Measurements from ENCODE around the gene PALLD.

The PALLD gene

DNA sequence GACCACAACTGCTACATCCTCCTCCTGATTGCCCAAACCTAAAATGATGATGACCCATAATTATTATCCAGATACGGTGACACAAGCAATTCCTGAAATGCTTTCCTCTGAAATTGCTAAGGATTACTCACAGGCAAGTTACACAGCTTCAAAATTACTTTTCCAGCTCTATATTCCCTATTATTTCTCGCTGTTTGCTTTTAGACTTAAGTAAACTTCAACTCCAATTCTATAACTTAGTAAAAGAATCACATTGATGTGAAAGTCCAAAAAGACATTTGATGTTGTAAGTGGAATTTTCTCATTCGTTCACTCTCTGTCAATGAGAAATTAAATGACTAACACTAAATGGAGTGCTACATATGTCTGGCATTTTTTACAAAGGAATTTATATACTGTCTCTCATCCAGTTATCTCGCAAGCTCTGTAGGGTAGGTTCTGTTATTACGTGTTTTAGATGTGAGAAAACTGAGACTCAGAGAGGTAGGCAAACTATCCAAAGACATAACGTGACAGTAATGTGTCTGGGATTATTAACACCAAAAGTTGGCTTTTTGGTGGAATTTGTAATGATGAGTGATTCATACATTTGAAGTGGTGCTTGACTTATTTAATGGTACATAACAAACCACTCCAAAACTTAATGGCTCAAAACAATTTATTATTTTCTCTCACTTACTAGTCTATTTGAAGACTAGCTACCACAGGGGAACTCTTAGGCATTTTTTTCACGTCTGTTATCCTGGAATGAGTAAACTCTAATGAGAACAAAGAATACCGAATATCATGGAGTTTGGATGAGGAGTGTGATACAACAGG is 31.5 kb downstream of the PALLD start:
- no peak for DNase-seq

DNA sequence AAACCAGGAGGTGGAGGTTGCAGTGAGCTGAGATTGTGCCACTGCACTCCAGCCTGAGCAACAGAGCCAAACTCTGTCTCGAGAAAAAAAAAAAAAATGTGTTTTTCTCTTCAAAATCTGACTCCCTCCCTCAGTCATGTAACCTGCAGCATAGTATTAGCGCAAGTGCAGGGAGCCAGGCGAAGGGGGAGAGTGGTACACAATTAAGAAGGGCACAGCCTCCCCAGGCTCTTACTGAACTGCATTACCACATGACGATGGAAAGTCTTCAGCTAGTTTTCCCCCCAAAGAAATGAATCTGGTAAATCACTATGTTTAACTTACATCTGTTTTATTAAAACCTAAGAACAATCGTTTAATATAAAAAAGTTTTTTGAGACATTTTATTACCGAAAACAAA is 32.4 kb downstream of the PALLD start:
- DNase-seq: no peak

DNA sequence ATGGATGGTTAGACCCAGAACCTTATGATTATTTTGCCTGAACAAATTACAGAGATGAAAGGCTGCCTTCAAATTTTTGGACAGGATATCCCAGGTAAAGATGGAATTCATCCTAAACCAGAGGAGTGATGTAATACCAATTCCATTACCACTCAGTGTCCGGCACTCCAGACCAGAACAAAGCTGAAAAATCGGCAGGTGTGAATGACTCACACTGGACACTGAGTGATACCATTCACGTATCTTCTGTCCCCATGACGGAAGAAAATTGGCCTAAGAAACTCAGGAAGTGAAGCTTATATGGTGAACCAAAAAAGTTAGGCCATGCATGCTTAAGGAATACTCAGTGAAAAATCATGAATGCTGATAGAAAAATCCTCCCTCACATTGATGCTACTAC is 34.5 kb downstream of the PALLD start:
- no peak for DNase-seq

DNA sequence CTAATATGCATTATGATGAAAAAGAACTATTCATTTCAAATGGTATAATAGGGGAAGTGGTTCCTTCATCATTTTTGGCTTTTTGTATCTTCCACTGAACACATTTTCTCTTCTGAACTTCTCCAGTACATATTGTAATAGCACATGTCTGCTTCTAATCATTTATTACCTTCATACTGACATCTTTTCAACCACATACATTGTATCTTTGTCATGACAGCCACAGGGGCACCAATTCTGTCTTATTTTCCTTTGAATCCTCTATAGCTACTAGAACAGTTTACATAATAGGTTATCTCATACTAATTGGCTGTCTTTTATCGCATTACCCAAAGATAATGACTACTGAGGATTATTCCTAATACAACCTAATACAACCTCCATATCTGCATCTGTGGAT is 37.7 kb downstream of the PALLD start:
- no peak for DNase-seq

DNA sequence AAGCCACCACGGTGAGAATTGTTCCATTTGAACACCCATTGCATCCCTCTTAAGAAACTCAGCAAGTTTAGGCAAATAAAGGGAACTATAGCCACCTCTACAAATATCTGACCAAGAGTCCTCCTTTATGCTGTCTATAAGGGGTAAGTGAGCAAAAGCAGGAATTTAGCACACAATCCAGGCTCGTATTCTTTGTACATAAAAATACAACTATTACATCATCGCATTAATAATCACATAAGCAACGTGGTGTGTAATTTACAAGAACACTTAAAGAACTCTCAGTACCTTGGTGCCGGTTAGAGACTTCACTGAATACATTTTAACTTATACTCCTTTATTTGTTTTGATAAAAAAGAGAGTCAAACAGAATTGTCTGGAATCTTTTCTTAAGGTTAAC is 38.8 kb downstream of the PALLD start:
- DNase-seq: no peak

DNA sequence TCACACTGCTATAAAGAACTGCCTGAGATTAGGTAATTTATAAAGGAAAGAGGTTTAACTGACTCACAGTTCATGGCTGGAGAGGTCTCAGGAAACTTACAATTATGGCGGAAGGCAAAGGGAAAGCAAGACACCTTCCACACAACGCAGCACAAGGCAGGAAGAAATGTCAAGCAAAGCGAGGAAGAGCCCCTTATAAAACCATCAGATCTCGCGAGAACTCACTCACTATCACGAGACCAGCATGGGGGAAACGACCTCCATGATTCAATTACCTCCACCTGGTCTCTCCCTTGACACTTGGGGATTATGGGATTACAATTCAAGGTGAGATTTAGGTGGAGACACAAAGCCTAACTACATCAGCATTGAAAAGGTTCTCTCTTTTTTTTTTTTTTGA is 39.6 kb downstream of the PALLD start:
- DNase-seq: no peak

DNA sequence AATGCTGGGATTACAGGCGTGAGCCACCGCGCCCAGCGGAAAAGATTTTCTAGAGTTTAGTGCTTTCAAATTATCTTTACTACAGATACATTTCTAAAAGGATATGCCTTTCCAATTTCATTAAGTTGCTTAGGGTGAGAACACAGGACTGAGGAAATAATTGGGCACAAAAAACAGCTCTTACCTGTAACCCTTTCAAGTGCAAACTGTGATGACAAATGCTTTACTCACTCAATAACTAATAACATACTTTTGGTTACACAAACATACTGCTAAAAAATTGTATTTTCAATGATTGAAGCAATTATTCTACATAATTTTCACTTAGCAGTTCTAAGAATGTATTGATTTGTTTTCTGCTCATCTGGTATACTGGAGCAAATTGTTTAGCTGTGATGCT is 40.2 kb downstream of the PALLD start:
- DNase-seq: no peak

DNA sequence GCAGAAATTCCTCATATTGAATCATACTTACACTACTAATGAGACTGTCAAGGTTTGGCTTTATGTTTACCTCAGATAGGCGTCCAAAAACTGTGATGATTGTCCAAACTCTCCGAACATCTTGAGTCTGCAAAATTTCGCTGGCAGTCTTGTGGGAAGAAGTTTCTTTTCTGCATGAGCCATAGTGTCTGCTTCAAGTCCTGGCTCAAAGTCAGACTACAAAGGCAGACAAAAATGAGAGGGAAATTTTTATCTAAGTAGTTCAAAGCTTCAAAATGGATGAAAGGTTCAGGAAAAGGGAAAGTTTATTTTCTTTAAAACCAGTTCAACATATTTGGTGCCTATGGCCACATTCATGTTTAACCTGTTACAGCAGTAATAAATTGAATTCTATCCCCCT is 40.7 kb downstream of the PALLD start:
- DNase-seq: no peak

DNA sequence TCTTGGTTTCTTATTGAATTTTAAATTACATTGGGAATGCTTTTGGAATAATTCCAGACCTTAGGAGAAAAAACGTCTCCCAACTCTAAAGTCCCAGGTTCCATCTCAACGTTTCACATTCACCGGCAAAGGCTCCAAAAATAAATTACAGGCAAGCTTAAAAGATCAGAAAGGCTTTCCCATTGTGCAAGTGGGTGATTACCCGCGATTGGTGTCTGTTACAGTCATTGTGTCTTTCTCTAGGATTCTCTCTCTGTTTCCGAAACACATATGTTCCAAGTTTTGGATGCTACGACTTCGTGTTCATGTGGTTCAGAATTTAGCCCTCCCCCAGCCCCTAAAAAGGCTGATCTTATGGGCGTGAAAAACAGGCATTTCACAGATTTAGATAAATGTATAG is 41.8 kb downstream of the PALLD start:
- DNase-seq: no peak

DNA sequence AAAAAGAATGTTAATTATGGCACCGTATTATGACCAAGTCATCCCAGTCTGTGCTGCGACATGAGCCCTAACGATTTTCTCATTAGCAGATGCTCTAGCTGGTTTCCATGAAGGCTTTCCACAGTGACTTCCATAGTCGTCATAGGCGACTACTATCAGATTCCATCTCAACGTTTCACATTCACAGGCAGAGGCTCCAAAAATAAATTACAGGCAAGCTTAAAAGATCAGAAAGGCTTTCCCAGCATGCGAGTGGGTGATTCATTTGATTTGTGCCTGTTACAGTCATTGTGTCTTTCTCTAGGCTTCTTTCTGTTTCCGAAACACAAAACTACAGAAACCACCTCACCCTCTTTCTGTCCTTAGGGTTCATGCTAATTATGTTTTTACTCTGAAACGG is 43.2 kb downstream of the PALLD start:
- DNase-seq: no peak

DNA sequence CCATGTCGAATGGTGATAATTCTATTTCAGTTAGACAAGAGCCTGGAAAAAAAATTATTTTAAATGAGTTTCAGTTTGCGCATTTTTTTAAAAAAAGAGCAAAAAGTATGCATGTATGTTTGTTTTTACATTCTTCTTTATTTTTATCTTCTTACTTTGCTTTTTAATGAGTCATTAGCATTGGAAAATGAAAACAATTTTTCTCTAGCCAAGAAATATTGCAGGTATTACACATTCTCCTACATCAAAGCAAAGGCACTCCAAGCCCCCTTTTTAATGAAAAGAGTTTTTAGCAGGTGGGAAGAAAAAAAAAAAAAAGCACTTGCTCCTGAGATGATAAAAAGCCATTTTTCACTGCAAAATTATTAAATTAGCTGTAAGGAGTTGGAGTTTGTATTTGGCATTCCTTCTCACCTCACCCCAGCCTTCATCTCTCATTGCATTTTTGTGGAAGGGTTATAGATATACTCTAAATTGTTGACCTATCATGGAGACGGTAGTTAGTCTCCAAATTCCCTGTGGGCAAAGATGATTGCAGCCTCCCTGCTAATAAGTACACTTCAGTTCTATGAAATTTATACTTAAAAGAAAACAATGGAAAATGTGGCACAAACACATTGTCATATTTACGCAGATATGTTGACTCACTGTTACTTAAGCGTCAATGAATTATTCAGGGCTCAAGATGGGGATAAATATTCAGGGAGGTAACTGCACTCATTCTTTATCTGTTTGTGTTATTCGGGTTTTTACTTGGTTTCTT is 43.8 kb downstream of the PALLD start:
- no peak for DNase-seq

DNA sequence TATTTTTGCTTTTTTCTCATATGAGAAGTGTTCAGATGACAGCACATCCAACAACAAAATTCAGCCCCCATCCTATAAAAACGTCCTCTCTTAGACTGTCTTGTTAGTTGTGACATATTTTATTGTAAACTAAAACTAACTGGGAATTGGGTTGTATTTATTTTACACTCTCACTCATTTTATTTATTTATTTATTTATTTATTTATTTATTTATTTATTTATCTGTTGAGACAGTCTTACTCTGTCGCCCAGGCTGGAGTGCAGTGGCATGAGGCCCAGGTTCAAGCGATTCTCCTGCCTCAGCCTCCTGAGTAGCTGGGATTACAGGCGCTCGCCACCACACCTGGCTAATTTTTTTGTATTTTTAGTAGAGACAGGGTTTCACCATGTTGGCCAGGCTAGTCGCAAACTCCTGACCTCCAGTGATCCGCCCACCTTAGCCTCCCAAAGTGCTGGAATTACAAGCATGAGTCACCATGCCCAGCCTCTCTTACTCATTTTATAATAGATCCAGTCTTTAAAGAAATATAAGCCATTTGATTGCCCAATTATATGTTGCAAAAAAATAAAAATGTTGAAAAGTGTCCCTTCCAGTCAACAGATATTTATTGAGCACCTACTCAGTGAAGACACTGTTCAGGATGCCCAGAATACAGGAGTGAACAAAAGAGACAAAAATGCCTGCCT is 44.6 kb downstream of the PALLD start:
- no peak for DNase-seq

DNA sequence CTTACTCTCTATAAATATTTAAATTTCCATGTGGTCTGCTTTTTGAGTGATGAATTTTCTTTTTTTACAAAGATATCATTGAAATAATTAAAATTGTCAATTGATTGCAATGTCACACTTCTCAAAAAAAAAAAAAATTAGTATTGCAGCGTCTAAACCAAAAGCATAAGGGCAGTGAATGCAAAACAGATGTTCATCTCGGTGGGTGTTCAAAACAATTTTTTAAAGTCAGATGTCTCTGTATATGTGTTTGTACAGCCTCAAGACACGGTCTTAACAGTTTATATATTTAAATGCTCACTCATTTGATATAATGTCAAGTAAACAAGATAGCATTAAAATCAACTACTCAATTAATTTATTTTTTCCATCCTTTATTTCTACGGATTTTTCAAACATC is 52.3 kb downstream of the PALLD start:
- DNase-seq: no peak

DNA sequence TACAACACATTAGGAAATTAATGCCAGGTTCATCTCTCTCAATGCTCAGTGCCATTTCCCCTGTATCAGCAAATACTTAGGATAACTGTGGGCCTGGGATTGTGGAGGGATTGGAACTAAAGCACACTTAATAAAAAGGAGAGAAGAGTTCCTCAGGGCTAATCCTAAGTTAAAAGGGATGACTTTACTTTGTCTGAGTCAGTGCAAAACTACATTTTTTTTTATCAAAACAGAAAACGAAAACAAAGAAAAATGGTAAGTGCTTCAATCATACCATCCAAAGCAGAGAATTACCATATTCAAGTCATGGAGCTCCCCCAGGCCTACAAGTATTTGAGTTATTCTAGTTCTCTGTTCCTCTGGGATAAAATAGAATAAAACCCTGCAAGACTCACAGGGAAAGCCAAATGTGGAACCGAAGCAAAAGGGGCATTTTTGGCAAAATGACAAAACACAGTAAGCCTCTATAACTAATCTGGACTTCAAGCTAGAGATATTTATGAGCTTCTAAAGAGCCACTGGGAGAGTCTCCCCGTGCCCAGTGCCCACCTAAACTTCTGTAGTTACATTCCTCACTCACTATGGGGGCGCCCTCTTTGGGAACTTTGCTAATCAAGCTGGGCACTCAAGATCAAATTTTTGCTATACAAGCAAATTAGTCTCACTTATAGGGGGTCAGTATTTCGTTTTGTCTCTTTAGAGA is 53.4 kb downstream of the PALLD start:
- DNase-seq: no peak

DNA sequence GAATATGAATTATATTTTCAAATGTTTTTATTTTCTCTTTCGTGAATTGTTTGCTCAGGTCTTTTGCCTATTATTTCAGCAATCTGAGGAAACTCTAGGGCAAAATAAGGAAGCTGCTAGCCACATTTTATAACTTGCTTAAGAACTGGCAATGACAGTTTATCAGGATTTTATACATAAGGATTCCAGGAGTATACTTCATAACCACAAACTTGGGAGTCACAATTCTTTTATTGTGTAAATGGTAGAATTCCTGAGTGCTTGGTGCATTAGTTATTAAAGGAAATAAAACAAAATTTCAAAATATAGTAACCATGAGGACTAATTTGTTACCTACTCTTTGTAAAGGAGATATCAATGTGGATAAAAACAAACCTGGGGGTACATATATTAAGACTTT is 54.4 kb downstream of the PALLD start:
- DNase-seq: no peak

DNA sequence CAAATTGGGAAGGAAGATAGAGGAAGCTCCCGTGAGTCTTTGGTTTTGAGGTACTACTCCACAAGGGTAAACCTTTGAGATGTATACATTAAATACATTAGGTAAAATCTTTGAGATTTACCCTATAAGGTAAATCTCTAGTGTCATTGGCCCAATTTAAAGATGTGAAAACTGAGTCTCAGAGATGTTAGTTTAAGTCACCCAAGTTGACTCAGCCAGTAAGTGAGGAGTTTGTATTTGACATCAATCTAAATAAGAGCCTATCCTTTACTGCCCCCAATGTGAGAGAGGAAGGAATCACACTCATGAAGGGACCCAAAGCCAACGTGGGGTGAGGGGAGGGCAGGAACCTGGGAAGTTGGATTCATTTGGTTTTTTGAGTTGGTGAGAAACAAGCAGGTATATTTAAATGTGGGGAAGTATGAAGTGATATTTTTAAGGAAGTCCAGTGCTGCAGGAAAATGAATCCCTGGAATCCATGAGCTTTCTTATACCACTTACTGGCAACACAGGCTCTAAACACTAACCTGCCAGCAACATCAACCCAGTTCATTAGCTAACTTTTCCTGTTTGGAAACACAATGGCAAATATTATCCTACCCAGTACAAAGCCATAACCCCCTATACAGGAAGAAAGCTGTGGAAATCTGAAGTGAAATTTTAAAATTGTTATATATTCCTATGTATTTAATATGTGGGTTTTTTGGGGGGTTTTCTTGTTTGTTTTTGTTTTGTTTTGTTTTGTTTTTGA is 55.3 kb downstream of the PALLD start:
- no peak for DNase-seq

DNA sequence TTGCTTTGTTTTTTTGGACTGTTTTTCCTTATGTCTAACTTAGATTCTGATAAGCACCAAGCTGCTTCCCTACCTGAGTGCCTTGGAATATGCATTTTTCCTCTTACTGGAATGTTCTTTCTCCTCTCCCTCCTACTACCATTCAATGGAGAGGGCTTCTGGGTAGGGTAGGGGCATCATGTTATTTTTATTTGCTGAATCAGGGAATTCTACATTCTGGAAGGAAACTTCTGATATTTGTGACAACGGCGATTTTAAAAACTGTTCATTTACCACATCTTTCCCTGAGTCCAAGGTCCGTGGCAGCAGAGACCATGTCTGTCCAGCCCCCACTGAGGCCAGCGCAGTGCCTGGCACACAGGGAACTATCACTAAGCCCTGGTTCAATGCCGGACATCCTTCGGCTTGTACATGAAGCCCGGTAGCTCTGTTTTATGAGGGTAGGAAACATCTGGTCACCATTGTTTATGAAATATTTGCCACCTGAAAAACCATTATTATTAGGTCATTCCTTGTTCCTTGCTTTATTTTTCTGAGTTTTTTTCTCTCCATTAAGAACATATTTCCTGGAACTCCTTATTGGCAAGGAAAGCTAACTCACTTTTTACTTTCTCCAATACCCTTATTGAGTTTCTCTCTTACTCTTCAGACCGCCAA is 57.0 kb downstream of the PALLD start:
- DNase-seq: no peak

DNA sequence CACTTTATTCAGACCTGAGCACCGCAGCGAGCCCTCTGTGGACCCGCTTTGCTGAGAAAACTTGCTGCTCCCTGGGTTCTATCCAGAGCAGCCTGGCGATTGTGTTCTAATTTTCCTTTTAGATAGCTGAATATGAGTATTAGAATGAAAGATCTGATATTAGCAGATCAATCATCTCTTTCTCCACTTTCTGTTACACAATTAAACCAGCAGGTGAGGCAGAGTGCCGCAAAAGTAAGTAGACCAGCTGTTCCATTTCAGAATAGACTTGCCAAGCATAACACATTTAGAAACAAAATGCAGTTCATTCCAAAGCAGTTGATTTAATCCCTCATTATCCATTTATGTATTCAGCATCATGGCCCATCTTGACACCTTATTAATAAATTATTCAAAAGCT is 58.6 kb downstream of the PALLD start:
- DNase-seq: no peak

DNA sequence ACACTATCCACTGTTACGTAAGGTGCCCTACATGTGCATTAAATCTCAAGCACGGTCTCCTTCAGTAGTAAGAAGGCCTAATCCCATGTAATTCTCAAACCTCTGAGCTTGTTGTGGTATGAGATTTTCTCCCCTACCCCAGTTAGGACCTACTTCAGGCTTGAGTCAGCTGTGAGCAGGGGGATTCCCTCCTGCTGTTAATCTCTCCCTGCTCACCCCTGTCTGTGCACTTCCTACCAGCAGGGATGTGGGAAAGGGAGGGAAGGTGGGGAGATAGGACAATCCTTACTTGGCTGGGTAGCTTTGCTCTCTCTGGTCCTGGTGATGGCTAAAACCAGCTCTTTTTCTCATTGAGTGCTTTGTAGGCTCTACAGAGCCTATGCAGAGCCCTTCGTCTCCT is 60.8 kb downstream of the PALLD start:
- no peak for DNase-seq

DNA sequence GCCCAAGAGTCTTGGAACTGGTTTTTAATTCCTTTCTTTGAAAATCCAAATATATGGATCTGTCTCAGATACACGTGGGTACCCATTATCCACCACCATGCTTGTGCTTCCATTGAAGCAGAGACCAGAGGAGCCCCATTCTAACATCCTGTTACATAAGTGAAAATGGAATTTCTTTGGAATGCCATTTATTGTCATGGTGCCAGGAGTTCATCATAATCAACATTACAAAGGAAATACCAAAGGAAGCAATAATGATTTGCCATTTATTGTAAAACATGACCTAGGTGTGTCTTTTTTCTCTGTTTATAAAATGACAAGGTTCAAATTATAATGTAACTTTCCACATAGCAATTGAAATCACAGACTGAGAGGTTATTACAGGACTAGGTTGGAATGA is 61.7 kb downstream of the PALLD start:
- no peak for DNase-seq

DNA sequence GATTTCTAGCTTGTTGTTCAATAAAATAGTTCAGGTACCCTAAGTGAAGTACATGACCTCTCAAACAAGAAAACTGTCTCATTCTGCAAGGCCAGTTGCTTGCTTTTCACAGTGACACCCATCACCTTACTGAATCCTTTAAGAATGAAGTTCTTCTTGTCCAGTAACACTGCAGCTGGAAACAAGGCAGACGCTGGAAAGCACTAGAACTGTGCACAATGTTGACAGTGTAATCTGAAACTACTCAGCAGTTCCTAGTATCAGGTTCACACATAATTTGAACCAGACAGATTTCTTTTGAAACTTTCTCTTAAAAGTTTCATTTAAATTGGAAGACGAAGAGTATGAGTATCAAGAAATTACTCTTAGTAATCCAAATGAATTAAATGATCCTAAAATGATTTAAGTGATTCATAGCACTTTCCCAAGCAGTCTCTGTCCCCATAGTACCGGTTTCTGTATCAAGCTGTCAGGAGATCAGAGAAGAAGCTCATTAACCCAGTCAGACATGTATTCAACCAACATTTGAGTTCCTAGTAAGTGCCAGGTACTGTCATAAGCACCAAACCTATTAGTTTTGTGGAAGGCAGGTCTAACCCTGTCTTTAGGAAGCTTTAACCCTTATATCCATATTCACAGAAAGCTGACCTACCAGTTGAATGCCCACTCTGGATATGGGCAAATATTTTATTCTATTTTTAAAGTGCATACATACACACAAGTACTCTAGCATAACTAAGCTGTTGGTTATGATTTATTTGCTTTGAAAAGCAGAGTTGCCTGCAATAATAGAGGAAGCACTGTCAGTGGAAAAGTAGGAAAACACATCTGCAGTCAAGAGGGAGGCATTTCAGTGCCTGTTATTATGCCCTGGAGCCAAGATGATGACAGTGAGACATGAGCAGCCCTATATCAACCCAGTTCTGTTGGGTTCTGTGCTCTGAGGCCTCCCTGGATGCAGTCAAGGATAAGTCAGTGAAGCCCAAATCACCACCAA is 63.6 kb downstream of the PALLD start:
- no peak for DNase-seq

Data from activated gamma-delta T cell (primary cell).